TTC549 (cell line): ENCODE measurements around the gene TBL1XR1.
"Not testable (repeated sequence)": the region's sequence is repeated elsewhere in the genome, so short reads cannot be mapped to it uniquely, and the experiment has no call there.

Experiments used
- FAIRE-seq: peaks from 2 replicates; lab custom pipeline; 2012; peaks lifted over from hg19 to GRCh38; lab: Jason Lieb, UNC

Gene TBL1XR1

GRCh38 chr3:177208223-177208622, 10.9 kb upstream of the TBL1XR1 start:
- no peak for FAIRE-seq

- no peak for FAIRE-seq
These were observed 9.7 kb upstream of the TBL1XR1 start for GRCh38 chr3:177206936-177207335.

GRCh38 chr3:177203689-177204395, 6.6 kb upstream of the TBL1XR1 start:
- no peak for FAIRE-seq

- FAIRE-seq: not testable (repeated sequence)
These were observed 5.7 kb upstream of the TBL1XR1 start for GRCh38 chr3:177203016-177203415.

GRCh38 chr3:177201700-177202397, 4.6 kb upstream of the TBL1XR1 start:
- FAIRE-seq: no peak

- FAIRE-seq: no peak
These were observed 2.0 kb upstream of the TBL1XR1 start for GRCh38 chr3:177199206-177199760.

- FAIRE-seq: no peak
These were observed 612 bp upstream of the TBL1XR1 start for GRCh38 chr3:177197727-177198460.

GRCh38 chr3:177196456-177197040, 734 bp downstream of the TBL1XR1 start:
- no peak for FAIRE-seq

GRCh38 chr3:177196008-177196455, 1.2 kb downstream of the TBL1XR1 start:
- no peak for FAIRE-seq

GRCh38 chr3:177195242-177195991, 1.9 kb downstream of the TBL1XR1 start:
- FAIRE-seq: no peak

- FAIRE-seq: no peak
These were observed 3.0 kb downstream of the TBL1XR1 start for GRCh38 chr3:177194299-177194698.

- no peak for FAIRE-seq
These were observed 3.5 kb downstream of the TBL1XR1 start for GRCh38 chr3:177193688-177194268.

GRCh38 chr3:177193275-177193674, 4.0 kb downstream of the TBL1XR1 start:
- FAIRE-seq: not testable (repeated sequence)

- no peak for FAIRE-seq
These were observed 6.3 kb downstream of the TBL1XR1 start for GRCh38 chr3:177190756-177191681.

GRCh38 chr3:177190184-177190583, 7.1 kb downstream of the TBL1XR1 start:
- not testable (repeated sequence) for FAIRE-seq

- FAIRE-seq: not testable (repeated sequence)
These were observed 9.0 kb downstream of the TBL1XR1 start for GRCh38 chr3:177188325-177188724.

- no peak for FAIRE-seq
These were observed 11.0 kb downstream of the TBL1XR1 start for GRCh38 chr3:177186306-177186705.

- no peak for FAIRE-seq
These were observed 12.2 kb downstream of the TBL1XR1 start for GRCh38 chr3:177185035-177185574.

- not testable (repeated sequence) for FAIRE-seq
These were observed 12.7 kb downstream of the TBL1XR1 start for GRCh38 chr3:177184602-177185001.

GRCh38 chr3:177182352-177182751, 14.9 kb downstream of the TBL1XR1 start:
- FAIRE-seq: no peak
